H1 (cell line): Measurements from ENCODE around the gene HPCAL4. TPM values are rescaled to one million over a fixed set of nuclear protein-coding genes. Genes with fewer than 3 reads are reported as not detected.

Experiments used
- CTCF ChIA-PET: fragments of 300-600 bp; sonication (Branson Sonifier 250); formaldehyde crosslinking; loops from one replicate; lab custom pipeline; 2021; ENCODE audit not compliant: partially characterized antibody; lab: Charles Lee
- POLR2A ChIA-PET: fragments of 300-600 bp; sonication (Branson Sonifier 250); formaldehyde crosslinking; loops from one replicate; lab custom pipeline; 2021; ENCODE audit warnings: inconsistent platforms; ENCODE audit not compliant: partially characterized antibody; lab: Charles Lee
- DNase-seq, 2 experiments: peaks; one replicate each; pipeline versions ENCODE4 v3.0.0 to v3.0.0-alpha.2; 2010 to 2022; ENCODE audit warnings: low spot score in 2 of 2, low read depth in 1 of 2, mixed read lengths in 1 of 2
- FAIRE-seq: peaks from 2 replicates; lab custom pipeline; 2011; peaks lifted over from hg19 to GRCh38; lab: Jason Lieb, UNC
- H2AFZ ChIP-seq: 2 replicates; pipeline ENCODE4 v1.8.1; 2012; ENCODE audit warnings: low read length, inconsistent platforms
- H2AK5ac ChIP-seq: 2 replicates; pipeline ENCODE4 v1.6.1; 2013; ENCODE audit warnings: low read depth, low read length
- H2BK120ac ChIP-seq: replicated peaks from 2 replicates; pipeline ENCODE3; 2013; ENCODE audit warnings: low read depth, low read length, inconsistent platforms
- H2BK12ac ChIP-seq: 2 replicates; pipeline ENCODE4 v1.6.1; 2013; ENCODE audit warnings: low read depth, low read length
- H2BK15ac ChIP-seq: 2 replicates; pipeline ENCODE4 v1.6.1; 2013; ENCODE audit warnings: low read length
- H2BK20ac ChIP-seq: 2 replicates; pipeline ENCODE4 v1.6.1; 2013; ENCODE audit warnings: low read length
- H2BK5ac ChIP-seq: 2 replicates; pipeline ENCODE4 v1.6.1; 2013; ENCODE audit warnings: low read depth, low read length
- H3K14ac ChIP-seq: 2 replicates; pipeline ENCODE4 v1.6.1; 2013; ENCODE audit warnings: inconsistent platforms; ENCODE audit not compliant: insufficient read length
- H3K18ac ChIP-seq: 2 replicates; pipeline ENCODE4 v1.6.1; 2013; ENCODE audit warnings: low read length; ENCODE audit errors: extremely low read depth
- H3K23ac ChIP-seq: 2 replicates; pipeline ENCODE4 v1.6.1; 2013; ENCODE audit warnings: inconsistent platforms; ENCODE audit not compliant: insufficient read length
- H3K23me2 ChIP-seq: 2 replicates; pipeline ENCODE4 v1.6.1; 2013; ENCODE audit warnings: low read depth, low read length
- H3K27ac ChIP-seq: 2 replicates; pipeline ENCODE4 v1.6.1; 2011; ENCODE audit warnings: low read depth, low read length, inconsistent platforms
- H3K27me3 ChIP-seq, 4 experiments: replicated peaks in 1 of 4; 1 replicate in 1 of 4; 2 replicates in 3 of 4; pipeline versions ENCODE4 v1.6.1 to v1.8.1; 2011 to 2013; ENCODE audit warnings: low read length in 3 of 4, mild to moderate bottlenecking in 3 of 4, inconsistent platforms in 2 of 4, mixed read lengths in 2 of 4, moderate library complexity in 1 of 4; ENCODE audit not compliant: control insufficient read depth in 3 of 4, insufficient read depth in 3 of 4; ENCODE audit errors: extremely low read depth in 1 of 4
- H3K36me3 ChIP-seq, 4 experiments: 2 replicates each; pipeline versions ENCODE4 v1.6.1 to v1.8.1; 2011 to 2013; ENCODE audit warnings: mild to moderate bottlenecking in 4 of 4, low read length in 3 of 4, moderate library complexity in 2 of 4, control low read depth in 1 of 4, inconsistent platforms in 1 of 4; ENCODE audit not compliant: insufficient read depth in 4 of 4, control insufficient read depth in 2 of 4
- H3K4ac ChIP-seq: replicated peaks from 2 replicates; pipeline ENCODE3; 2013; ENCODE audit warnings: low read length, low read depth, mixed read lengths, inconsistent platforms; ENCODE audit not compliant: insufficient read length
- H3K4me1 ChIP-seq, 4 experiments: replicated peaks in 1 of 4; 1 replicate in 1 of 4; 2 replicates in 3 of 4; pipeline versions ENCODE4 v1.6.1 to v1.8.1; 2011 to 2013; ENCODE audit warnings: low read length in 3 of 4, inconsistent platforms in 2 of 4, mixed read lengths in 1 of 4; ENCODE audit not compliant: insufficient read depth in 4 of 4, control insufficient read depth in 3 of 4
- H3K4me2 ChIP-seq, 2 experiments: 2 replicates each; pipeline versions ENCODE4 v1.6.1 to v1.8.1; 2011 to 2013; ENCODE audit warnings: low read depth in 2 of 2, low read length in 2 of 2, control low read depth in 1 of 2, inconsistent platforms in 1 of 2, mild to moderate bottlenecking in 1 of 2; ENCODE audit not compliant: insufficient read depth in 1 of 2
- H3K4me3 ChIP-seq, 4 experiments: fragments of 200-600, 300-600 bp in 1 of 4; sonication (generic), shearing (Covaris generic), sonication (Bioruptor Twin) in 1 of 4; 2 replicates each; pipeline versions ENCODE4 v1.5.1 to v1.8.1; 2011 to 2016; ENCODE audit warnings: low read length in 4 of 4, low read depth in 3 of 4, control low read depth in 2 of 4, inconsistent platforms in 2 of 4, mild to moderate bottlenecking in 2 of 4, mixed read lengths in 1 of 4, moderate library complexity in 1 of 4; ENCODE audit not compliant: insufficient read depth in 2 of 4; ENCODE audit errors: extremely low read depth in 1 of 4
- H3K56ac ChIP-seq: replicated peaks from 2 replicates; pipeline ENCODE3; 2013; ENCODE audit warnings: low read depth, mild to moderate bottlenecking, mixed read lengths, low read length, inconsistent platforms; ENCODE audit not compliant: insufficient read length
- H3K79me1 ChIP-seq: 2 replicates; pipeline ENCODE4 v1.6.1; 2013; ENCODE audit warnings: low read depth, low read length, control low read depth
- H3K79me2 ChIP-seq, 2 experiments: 2 replicates each; pipeline versions ENCODE4 v1.6.1 to v1.8.1; 2012 to 2013; ENCODE audit warnings: low read length in 2 of 2, mild to moderate bottlenecking in 2 of 2, inconsistent platforms in 1 of 2; ENCODE audit not compliant: insufficient read depth in 2 of 2, control insufficient read depth in 1 of 2
- H3K9ac ChIP-seq, 4 experiments: replicated peaks in 1 of 4; 1 replicate in 1 of 4; 2 replicates in 3 of 4; pipeline versions ENCODE4 v1.6.1 to v1.8.1; 2011 to 2013; ENCODE audit warnings: low read depth in 3 of 4, low read length in 3 of 4, control low read depth in 2 of 4, mild to moderate bottlenecking in 2 of 4, moderate library complexity in 2 of 4, inconsistent platforms in 1 of 4; ENCODE audit errors: extremely low read depth in 1 of 4
- H3K9me3 ChIP-seq, 2 experiments: 2 replicates each; pipeline versions ENCODE4 v1.6.1 to v1.8.1; 2012 to 2013; ENCODE audit warnings: mild to moderate bottlenecking in 2 of 2, moderate library complexity in 2 of 2, control low read depth in 1 of 2, inconsistent platforms in 1 of 2, low read depth in 1 of 2, low read length in 1 of 2, mixed read lengths in 1 of 2; ENCODE audit not compliant: insufficient read depth in 2 of 2
- H4K20me1 ChIP-seq, 2 experiments: replicated peaks in 1 of 2; 2 replicates each; pipeline versions ENCODE3 to v1.8.1; 2011 to 2013; ENCODE audit warnings: inconsistent platforms in 2 of 2, low read length in 2 of 2, mild to moderate bottlenecking in 1 of 2; ENCODE audit not compliant: insufficient read depth in 2 of 2, control insufficient read depth in 1 of 2
- H4K5ac ChIP-seq: 2 replicates; pipeline ENCODE4 v1.6.1; 2013; ENCODE audit warnings: low read length, low read depth, mixed read lengths, inconsistent platforms; ENCODE audit not compliant: insufficient read length
- H4K8ac ChIP-seq: 2 replicates; pipeline ENCODE4 v1.8.0; 2013; ENCODE audit warnings: mild to moderate bottlenecking, moderate library complexity, low read length, inconsistent platforms; ENCODE audit not compliant: insufficient read depth; ENCODE audit errors: extremely low read depth
- H4K91ac ChIP-seq: replicated peaks from 2 replicates; pipeline ENCODE3; 2013; ENCODE audit warnings: low read length, mixed read lengths, inconsistent platforms; ENCODE audit not compliant: insufficient read length
- EZH2 ChIP-seq: fragments of 200-600 bp; sonication (generic); IDR thresholded peaks from 2 replicates; pipeline ENCODE4 v1.7.1; 2012; ENCODE audit warnings: low read depth, mild to moderate bottlenecking, moderate library complexity, low read length, inconsistent platforms; ENCODE audit not compliant: severe bottlenecking
- FOSL1 ChIP-seq: IDR thresholded peaks from 2 replicates; pipeline ENCODE4 v1.6.1; 2011; ENCODE audit warnings: mild to moderate bottlenecking, low read depth, low read length, moderate library complexity; ENCODE audit not compliant: insufficient read depth
- GTF2F1 ChIP-seq: IDR thresholded peaks from 2 replicates; pipeline ENCODE4 v1.6.1; 2012; ENCODE audit warnings: low read depth, low read length, improper control_type of control experiment, borderline replicate concordance
- POLR2A ChIP-seq, 2 experiments: IDR thresholded peaks; 1 replicate in 1 of 2; 2 replicates in 1 of 2; pipeline ENCODE4 v1.6.1; 2011; ENCODE audit warnings: low read depth in 2 of 2, low read length in 2 of 2, mild to moderate bottlenecking in 2 of 2; ENCODE audit errors: control extremely low read depth in 1 of 2
- SIN3A ChIP-seq, 2 experiments: IDR thresholded peaks in 1 of 2; conservative IDR thresholded peaks in 1 of 2; 2 replicates each; pipeline ENCODE4 v1.6.1; 2011 to 2012; ENCODE audit warnings: low read length in 2 of 2, improper control_type of control experiment in 1 of 2, low read depth in 1 of 2, mild to moderate bottlenecking in 1 of 2
- SP1 ChIP-seq: IDR thresholded peaks from 2 replicates; pipeline ENCODE4 v1.6.1; 2011; ENCODE audit warnings: low read depth, low read length
- SP2 ChIP-seq: IDR thresholded peaks from 2 replicates; pipeline ENCODE4 v1.6.1; 2012; ENCODE audit warnings: mild to moderate bottlenecking, low read length, inconsistent platforms
- TEAD4 ChIP-seq: IDR thresholded peaks from 2 replicates; pipeline ENCODE4 v1.6.1; 2012; ENCODE audit warnings: low read depth, low read length, inconsistent platforms, mixed read lengths
- WGBS, 2 experiments: shearing (Covaris generic) in 1 of 2; methylation state at CpG; one replicate each; pipeline versions ENCODE4 v1.1.6 to v1.1.7; 2013 to 2015; ENCODE audit warnings: low lambda C conversion rate in 2 of 2, mixed read lengths in 2 of 2, inconsistent platforms in 1 of 2, low coverage in 1 of 2, missing lambda C conversion rate in 1 of 2; ENCODE audit not compliant: insufficient replicate concordance in 2 of 2, insufficient coverage in 1 of 2, insufficient read length in 1 of 2; ENCODE audit errors: extremely low coverage in 1 of 2, missing lambda C conversion rate in 1 of 2; 5-methylcytosine and 5-hydroxymethylcytosine counted together
- long read RNA-seq, 2 experiments: library from RNA in 1 of 2; library from capped mRNA in 1 of 2; stranded (forward); transcript quantifications; one replicate each; pipeline ENCODE4 v2.0.0, GENCODE V29; 2021; ENCODE audit warnings: inconsistent platforms in 1 of 2
- polyA minus RNA-seq, 3 experiments: library from RNA; depleted of rRNA, polyadenylated mRNA; stranded (reverse); fragments of >200 nt; gene quantifications; 1 replicate in 2 of 3; 2 replicates in 1 of 3; pipeline ENCODE4 v1.2.3, GENCODE V29; 2011
- polyA plus RNA-seq, 7 experiments: library from polyadenylated mRNA; depleted of rRNA in 3 of 7; stranded (reverse) in 5 of 7; unstranded in 2 of 7; fragments of >200 nt in 5 of 7; fragments of 200-250 nt in 2 of 7; gene quantifications; 1 replicate in 5 of 7; 2 replicates in 1 of 7; 4 replicates in 1 of 7; pipeline versions ENCODE4 v1.2.1 to v1.2.3, GENCODE V29; 2011 to 2013; ENCODE audit warnings: missing spikeins in 2 of 7, mixed read lengths in 2 of 7
- total RNA-seq: library from RNA; stranded (reverse); fragmentation: NEBNext Ultra II Directional; extraction: Animal tissue kit (Norgen Biotek cat#: 25700); gene quantifications from 2 replicates; pipeline ENCODE4 v1.2.1, GENCODE V29; 2021
- TF ChIP-seq, protein P1 (sequence below): IDR thresholded peaks from 2 replicates; pipeline ENCODE4 v1.6.1; 2012; ENCODE audit warnings: inconsistent platforms

Gene HPCAL4
- 0.46 and 0.54 TPM in 2 replicates for total RNA-seq
- 0.55 and 0.74 TPM in 2 replicates for polyA plus RNA-seq (2011; rRNA removed)
- polyA plus RNA-seq (2011; cell fraction: cytosol; rRNA removed) = 0.72 TPM
- polyA plus RNA-seq (2011; cell fraction: nucleus; rRNA removed) = 0.97 TPM
- polyA plus RNA-seq (2012, experiment 1 of 2) = 0.32 to 0.92 TPM (median 0.64 TPM) in 4 replicates
- 0.41 TPM for polyA plus RNA-seq (2012, experiment 2 of 2)
- polyA plus RNA-seq (2013, experiment 1 of 2) = 0.81 TPM
- polyA plus RNA-seq (2013, experiment 2 of 2) = 0.79 TPM
- 1.8 and 2.1 TPM in 2 replicates for polyA minus RNA-seq (2011; rRNA and poly(A)+ RNA removed)
- polyA minus RNA-seq (2011; cell fraction: cytosol; rRNA and poly(A)+ RNA removed) = 0.51 TPM
- polyA minus RNA-seq (2011; cell fraction: nucleus; rRNA and poly(A)+ RNA removed) = 1.00 TPM
- long read RNA-seq, experiment 1 = 0 reads
- long read RNA-seq, experiment 2 = 0 reads

DNA sequence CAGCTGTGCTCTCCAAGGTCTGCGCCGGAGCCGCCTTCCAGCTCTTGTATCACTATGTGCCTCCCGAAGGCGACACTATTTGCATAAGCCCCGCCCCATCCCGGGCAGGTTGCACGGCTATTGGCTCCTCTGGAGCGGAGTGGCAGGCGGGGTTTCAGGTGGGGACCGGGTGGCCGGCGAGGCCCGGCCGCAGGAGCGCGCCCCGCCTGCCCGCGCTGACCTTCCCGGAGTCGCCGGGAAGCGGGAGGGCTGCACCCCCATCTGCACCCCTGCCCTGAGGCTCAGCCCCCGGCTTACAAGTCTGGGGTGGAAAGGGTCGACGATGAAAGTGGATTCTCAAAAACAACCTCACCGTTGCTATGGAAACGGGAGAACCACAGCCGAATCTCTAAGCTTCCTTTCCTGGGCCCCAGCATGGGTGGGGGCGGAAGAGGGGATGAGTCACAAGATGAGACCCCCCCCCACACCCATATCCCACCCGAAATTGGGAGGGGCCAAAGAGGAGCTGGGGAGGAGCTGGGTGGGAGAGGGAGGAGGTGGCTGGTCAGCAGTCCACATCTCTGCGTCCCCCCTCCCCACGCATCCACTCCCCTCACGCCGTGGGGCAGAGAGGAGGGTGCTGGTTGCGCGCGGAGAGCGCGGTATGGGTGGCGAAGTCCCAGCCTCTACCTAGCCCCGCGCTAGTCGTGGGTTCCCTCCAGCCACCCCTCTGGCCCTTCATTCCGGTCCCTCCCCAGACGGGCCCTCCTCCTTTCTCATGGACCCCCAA, at the start of gene HPCAL4:
Gene HPCAL4 (minus strand): TSS at position 51 of the 769 bp plus-strand sequence. CDS start 6,830 bp downstream, outside the sequence.
- Histone ChIP-seq H3K23ac (no peak within 1 kb of the TSS), H3K18ac (no peak within 1 kb of the TSS), H2AFZ (peak within 1 kb of the TSS; percentile 18; the same call in 1 of the 2 replicates), H3K79me1 (no peaks in the 10 kb centered on the region), H2BK15ac (no peak within 1 kb of the TSS), H2BK12ac (no peak within 1 kb of the TSS), H3K9me3 (no peaks in the 10 kb centered on the region), H3K23me2 (peaks cover 5% of the 10 kb centered on the region; the same call in 1 of the 2 replicates), H3K9ac (no peak within 1 kb of the TSS; a peak in 1 of 7 replicates), H4K91ac (no peak within 1 kb of the TSS), H3K14ac (no peak within 1 kb of the TSS), H3K79me2 (no peaks in the 10 kb centered on the region), H2BK5ac (no peak within 1 kb of the TSS), H3K56ac (no peak within 1 kb of the TSS), H4K20me1 (peaks cover 0 to 8% of the 10 kb centered on the region in 2 experiments), H3K27ac (no peak within 1 kb of the TSS), H3K36me3 (no peaks in the 10 kb centered on the region), H3K4me3 (peak within 1 kb of the TSS; percentile 8 to 56 (median 22); a peak in 7 of 8 replicates), H3K4me1 (peaks cover 0 to 19% (median 7%) of the 10 kb centered on the region in 4 experiments; a peak in 5 of 7 replicates), H4K5ac (no peak within 1 kb of the TSS), H3K4ac (no peak within 1 kb of the TSS), H4K8ac (peak within 1 kb of the TSS; percentile 76; the same call in 1 of the 2 replicates), H3K27me3 (peaks cover 76 to 99% (median 87%) of the 10 kb centered on the region in 4 experiments), H3K4me2 (peak within 1 kb of the TSS; percentile 75), H2BK20ac (no peak within 1 kb of the TSS), H2AK5ac (0 out of 2 replicates have a peak within 1 kb of the TSS, but pooled peaks have one; percentile 24), H2BK120ac (no peak within 1 kb of the TSS)
- DNase-seq (peak; percentile 77 to 97), FAIRE-seq (peak; percentile 13)
- 9% methylated on average over 35 of the region's 47 CpGs; no CpG with 5 or more reads in 1 of the 2 experiments for WGBS, 2 experiments
- CTCF ChIA-PET = interaction anchor here (0.6 to 5.0 kb wide), 8 partner anchors 10 to 108 kb away, joined by 3 to 40 read pairs (median 10); partner anchors contain the start of gene NT5C1A
- POLR2A ChIA-PET = interaction anchor here (0.8 to 5.7 kb wide), 5 partner anchors 9 to 116 kb away, joined by 3 to 32 read pairs (median 3); partner anchors contain the start of gene NT5C1A
- TF ChIP-seq, protein P1, sequence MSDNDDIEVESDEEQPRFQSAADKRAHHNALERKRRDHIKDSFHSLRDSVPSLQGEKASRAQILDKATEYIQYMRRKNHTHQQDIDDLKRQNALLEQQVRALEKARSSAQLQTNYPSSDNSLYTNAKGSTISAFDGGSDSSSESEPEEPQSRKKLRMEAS = no peak
- TF ChIP-seq SIN3A (conservative IDR thresholded peaks at IDR 0.05 in 1 of 2, IDR thresholded peaks at IDR 0.05 in 1 of 2; ENCODE audit: low read depth in 1 of 2, low read length in 2 of 2) (peak in 1 of 2 experiments; percentile 70; a peak in 1 of 4 replicates), POLR2A (IDR thresholded peaks at IDR 0.05; ENCODE audit: control extremely low read depth in 1 of 2, low read depth in 2 of 2, low read length in 2 of 2) (no peak), SP2 (no peak), SP1 (peak; percentile 59; the same call in 1 of the 2 replicates), EZH2 (peak; percentile 29), GTF2F1 (no peak), FOSL1 (no peak), TEAD4 (0 out of 2 replicates have a peak, but pooled peaks have one; percentile 14)
